Measurements from ENCODE around the gene ALK.

The ALK gene

DNA sequence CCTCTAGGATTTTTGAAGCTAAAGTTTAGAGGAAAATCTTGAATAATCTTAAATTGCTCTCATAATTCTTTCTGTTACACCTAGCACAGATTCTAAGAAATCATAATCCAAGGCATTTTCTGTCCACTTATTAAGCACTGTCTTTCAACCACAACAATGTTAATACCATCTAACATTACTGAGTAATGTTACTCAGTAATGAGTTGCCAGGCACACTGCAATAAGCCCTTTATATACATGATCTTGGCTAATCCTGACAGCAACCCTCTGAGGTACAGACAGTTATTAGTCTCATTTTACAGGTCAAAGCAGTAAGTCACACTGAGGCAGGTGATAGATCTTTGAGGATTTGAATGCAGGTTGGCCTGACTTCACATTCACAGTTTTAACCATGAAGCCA lies 291.9 kb downstream of the ALK start:
- H3K4me1 ChIP-seq (ENCODE audit: control insufficient read depth, insufficient read depth, low read length), result peaks cover 4% of the 10 kb centered on the region
- H3K27me3 ChIP-seq (ENCODE audit: control insufficient read depth, insufficient read depth, low read length), result no peaks in the 10 kb centered on the region
- H3K36me3 ChIP-seq (ENCODE audit: control insufficient read depth, insufficient read depth, low read length), result no peaks in the 10 kb centered on the region
- H3K4me3 ChIP-seq (ENCODE audit: low read depth, low read length), result no peak overlapping the region
- no peak overlapping the region for H3K9ac ChIP-seq (ENCODE audit: low read depth, low read length)
- H3K9me3 ChIP-seq (ENCODE audit: control insufficient read depth, insufficient read depth, low read length), result no peaks in the 10 kb centered on the region

DNA sequence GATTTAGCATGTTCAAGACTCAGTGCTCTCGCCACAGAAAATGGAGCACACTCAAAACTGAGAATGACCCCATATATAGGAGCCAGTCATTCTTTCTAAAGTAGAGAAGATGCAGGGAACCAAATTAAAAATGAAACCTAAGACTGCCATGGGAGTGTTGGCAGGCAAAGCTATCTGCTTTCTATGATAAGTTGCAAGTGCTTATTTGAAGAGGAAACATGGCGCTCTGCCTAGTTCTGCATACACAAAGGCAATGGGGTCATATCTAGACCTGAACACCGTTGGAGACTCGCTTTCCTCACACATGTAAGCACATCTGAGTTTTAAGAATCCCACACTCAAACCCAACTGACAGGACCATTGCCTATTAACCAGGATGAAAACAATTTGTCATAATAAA lies 292.5 kb downstream of the ALK start:
- Histone ChIP-seq H3K9ac (ENCODE audit: low read depth, low read length) (no peak overlapping the region), H3K4me3 (ENCODE audit: low read depth, low read length) (no peak overlapping the region), H3K27me3 (ENCODE audit: control insufficient read depth, insufficient read depth, low read length) (no peaks in the 10 kb centered on the region), H3K36me3 (ENCODE audit: control insufficient read depth, insufficient read depth, low read length) (no peaks in the 10 kb centered on the region), H3K9me3 (ENCODE audit: control insufficient read depth, insufficient read depth, low read length) (no peaks in the 10 kb centered on the region), H3K4me1 (ENCODE audit: control insufficient read depth, insufficient read depth, low read length) (peaks cover 4% of the 10 kb centered on the region)

GRCh38 chr2:29628108-29628745 lies 293.2 kb downstream of the ALK start:
- Histone ChIP-seq H3K4me3 (ENCODE audit: low read depth, low read length) (no peak overlapping the region), H3K9ac (ENCODE audit: low read depth, low read length) (no peak overlapping the region), H3K36me3 (ENCODE audit: control insufficient read depth, insufficient read depth, low read length) (no peaks in the 10 kb centered on the region), H3K9me3 (ENCODE audit: control insufficient read depth, insufficient read depth, low read length) (no peaks in the 10 kb centered on the region), H3K4me1 (ENCODE audit: control insufficient read depth, insufficient read depth, low read length) (peaks cover 4% of the 10 kb centered on the region), H3K27me3 (ENCODE audit: control insufficient read depth, insufficient read depth, low read length) (no peaks in the 10 kb centered on the region)

- Histone ChIP-seq H3K36me3 (ENCODE audit: control insufficient read depth, insufficient read depth, low read length) (no peaks in the 10 kb centered on the region), H3K4me3 (ENCODE audit: low read depth, low read length) (no peak overlapping the region), H3K9me3 (ENCODE audit: control insufficient read depth, insufficient read depth, low read length) (no peaks in the 10 kb centered on the region), H3K9ac (ENCODE audit: low read depth, low read length) (no peak overlapping the region), H3K4me1 (ENCODE audit: control insufficient read depth, insufficient read depth, low read length) (peaks cover 4% of the 10 kb centered on the region), H3K27me3 (ENCODE audit: control insufficient read depth, insufficient read depth, low read length) (no peaks in the 10 kb centered on the region)
Observed at GRCh38 chr2:29627279-29627711, 294.1 kb downstream of the ALK start.

DNA sequence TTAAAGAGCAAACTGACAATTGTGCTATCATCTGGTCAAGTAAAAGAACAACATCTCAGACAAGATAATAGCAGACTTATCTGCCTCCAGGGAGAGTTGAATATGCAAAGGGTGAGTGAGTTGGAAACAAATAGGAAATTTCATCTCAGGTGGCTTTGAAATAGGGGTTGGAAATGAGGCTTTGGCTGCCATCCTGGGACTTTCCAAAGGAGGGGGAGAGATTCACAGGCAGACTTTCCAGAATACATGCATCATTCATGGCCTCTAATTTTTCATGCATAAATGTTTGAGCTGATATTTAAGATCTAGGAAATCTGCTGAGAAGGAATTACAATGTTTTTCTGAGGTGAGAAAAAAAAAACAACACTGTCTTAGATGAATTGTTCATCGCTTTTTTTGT lies 300.5 kb downstream of the ALK start:
- no peaks in the 10 kb centered on the region for H3K4me1 ChIP-seq (ENCODE audit: control insufficient read depth, insufficient read depth, low read length)
- H3K36me3 ChIP-seq (ENCODE audit: control insufficient read depth, insufficient read depth, low read length), result no peaks in the 10 kb centered on the region
- H3K9ac ChIP-seq (ENCODE audit: low read depth, low read length), result no peak overlapping the region
- no peaks in the 10 kb centered on the region for H3K9me3 ChIP-seq (ENCODE audit: control insufficient read depth, insufficient read depth, low read length)
- H3K4me3 ChIP-seq (ENCODE audit: low read depth, low read length), result no peak overlapping the region
- no peaks in the 10 kb centered on the region for H3K27me3 ChIP-seq (ENCODE audit: control insufficient read depth, insufficient read depth, low read length)

- Histone ChIP-seq H3K9me3 (ENCODE audit: control insufficient read depth, insufficient read depth, low read length) (no peaks in the 10 kb centered on the region), H3K27me3 (ENCODE audit: control insufficient read depth, insufficient read depth, low read length) (no peaks in the 10 kb centered on the region), H3K9ac (ENCODE audit: low read depth, low read length) (no peak overlapping the region), H3K4me1 (ENCODE audit: control insufficient read depth, insufficient read depth, low read length) (no peaks in the 10 kb centered on the region), H3K36me3 (ENCODE audit: control insufficient read depth, insufficient read depth, low read length) (no peaks in the 10 kb centered on the region), H3K4me3 (ENCODE audit: low read depth, low read length) (no peak overlapping the region)
Observed at GRCh38 chr2:29619689-29620088, 301.7 kb downstream of the ALK start.

DNA sequence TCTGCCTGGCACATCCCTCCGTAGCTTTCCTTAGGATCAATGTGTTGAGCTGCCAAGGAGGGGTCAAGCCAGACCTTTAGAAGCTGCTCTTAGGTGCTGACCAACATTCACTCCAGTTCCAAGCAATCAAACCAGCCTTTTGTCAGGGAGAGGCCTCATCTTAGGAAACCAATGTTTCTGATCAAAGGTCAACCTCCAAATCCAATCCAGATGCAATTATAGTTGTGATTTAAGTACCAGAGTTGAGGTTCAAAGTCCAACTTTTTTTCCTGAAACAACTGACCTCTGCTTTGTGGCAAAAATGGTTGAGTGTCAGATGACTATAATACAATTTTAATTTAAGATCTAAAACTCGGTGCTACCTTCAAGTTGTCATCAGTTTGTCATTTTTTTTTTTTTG lies 303.4 kb downstream of the ALK start:
- H3K27me3 ChIP-seq (ENCODE audit: control insufficient read depth, insufficient read depth, low read length), result no peaks in the 10 kb centered on the region
- H3K9ac ChIP-seq (ENCODE audit: low read depth, low read length), result no peak overlapping the region
- H3K36me3 ChIP-seq (ENCODE audit: control insufficient read depth, insufficient read depth, low read length), result no peaks in the 10 kb centered on the region
- no peaks in the 10 kb centered on the region for H3K4me1 ChIP-seq (ENCODE audit: control insufficient read depth, insufficient read depth, low read length)
- no peaks in the 10 kb centered on the region for H3K9me3 ChIP-seq (ENCODE audit: control insufficient read depth, insufficient read depth, low read length)
- no peak overlapping the region for H3K4me3 ChIP-seq (ENCODE audit: low read depth, low read length)

GRCh38 chr2:29617351-29617750 lies 304.0 kb downstream of the ALK start:
- Histone ChIP-seq H3K9ac (ENCODE audit: low read depth, low read length) (no peak overlapping the region), H3K4me3 (ENCODE audit: low read depth, low read length) (no peak overlapping the region), H3K36me3 (ENCODE audit: control insufficient read depth, insufficient read depth, low read length) (no peaks in the 10 kb centered on the region), H3K9me3 (ENCODE audit: control insufficient read depth, insufficient read depth, low read length) (no peaks in the 10 kb centered on the region), H3K4me1 (ENCODE audit: control insufficient read depth, insufficient read depth, low read length) (peaks cover 2% of the 10 kb centered on the region), H3K27me3 (ENCODE audit: control insufficient read depth, insufficient read depth, low read length) (no peaks in the 10 kb centered on the region)

- Histone ChIP-seq H3K36me3 (ENCODE audit: control insufficient read depth, insufficient read depth, low read length) (no peaks in the 10 kb centered on the region), H3K4me3 (ENCODE audit: low read depth, low read length) (no peak overlapping the region), H3K9ac (ENCODE audit: low read depth, low read length) (no peak overlapping the region), H3K4me1 (ENCODE audit: control insufficient read depth, insufficient read depth, low read length) (peaks cover 2% of the 10 kb centered on the region), H3K9me3 (ENCODE audit: control insufficient read depth, insufficient read depth, low read length) (no peaks in the 10 kb centered on the region), H3K27me3 (ENCODE audit: control insufficient read depth, insufficient read depth, low read length) (no peaks in the 10 kb centered on the region)
Observed at GRCh38 chr2:29616569-29616968, 304.8 kb downstream of the ALK start.

DNA sequence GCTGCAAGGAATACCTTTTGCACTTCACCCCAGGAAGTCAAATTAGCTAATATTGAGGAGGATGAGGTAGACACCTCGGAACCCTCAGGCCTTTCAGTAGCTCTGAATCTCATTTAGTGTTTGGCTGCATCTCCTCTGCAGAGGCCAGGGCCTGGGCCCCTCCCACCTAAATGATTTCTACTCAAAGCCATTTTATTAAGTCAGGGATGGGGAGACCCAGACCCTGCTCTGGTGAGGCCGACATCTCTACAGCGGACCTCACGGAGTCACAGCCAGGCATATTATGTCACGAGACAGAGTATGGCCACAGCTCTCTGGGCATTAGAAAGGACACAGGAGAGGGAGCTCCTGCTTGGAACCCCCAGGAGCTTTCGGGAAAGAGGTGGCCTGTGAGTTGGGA lies 305.5 kb downstream of the ALK start:
- Histone ChIP-seq H3K4me1 (ENCODE audit: control insufficient read depth, insufficient read depth, low read length) (peaks cover 2% of the 10 kb centered on the region), H3K36me3 (ENCODE audit: control insufficient read depth, insufficient read depth, low read length) (no peaks in the 10 kb centered on the region), H3K4me3 (ENCODE audit: low read depth, low read length) (no peak overlapping the region), H3K27me3 (ENCODE audit: control insufficient read depth, insufficient read depth, low read length) (no peaks in the 10 kb centered on the region), H3K9me3 (ENCODE audit: control insufficient read depth, insufficient read depth, low read length) (no peaks in the 10 kb centered on the region), H3K9ac (ENCODE audit: low read depth, low read length) (no peak overlapping the region)

- no peaks in the 10 kb centered on the region for H3K9me3 ChIP-seq (ENCODE audit: control insufficient read depth, insufficient read depth, low read length)
- no peak overlapping the region for H3K9ac ChIP-seq (ENCODE audit: low read depth, low read length)
- H3K27me3 ChIP-seq (ENCODE audit: control insufficient read depth, insufficient read depth, low read length), result no peaks in the 10 kb centered on the region
- H3K36me3 ChIP-seq (ENCODE audit: control insufficient read depth, insufficient read depth, low read length), result no peaks in the 10 kb centered on the region
- H3K4me3 ChIP-seq (ENCODE audit: low read depth, low read length), result no peak overlapping the region
- peaks cover 2% of the 10 kb centered on the region for H3K4me1 ChIP-seq (ENCODE audit: control insufficient read depth, insufficient read depth, low read length)
Observed at GRCh38 chr2:29615183-29615582, 306.2 kb downstream of the ALK start.

DNA sequence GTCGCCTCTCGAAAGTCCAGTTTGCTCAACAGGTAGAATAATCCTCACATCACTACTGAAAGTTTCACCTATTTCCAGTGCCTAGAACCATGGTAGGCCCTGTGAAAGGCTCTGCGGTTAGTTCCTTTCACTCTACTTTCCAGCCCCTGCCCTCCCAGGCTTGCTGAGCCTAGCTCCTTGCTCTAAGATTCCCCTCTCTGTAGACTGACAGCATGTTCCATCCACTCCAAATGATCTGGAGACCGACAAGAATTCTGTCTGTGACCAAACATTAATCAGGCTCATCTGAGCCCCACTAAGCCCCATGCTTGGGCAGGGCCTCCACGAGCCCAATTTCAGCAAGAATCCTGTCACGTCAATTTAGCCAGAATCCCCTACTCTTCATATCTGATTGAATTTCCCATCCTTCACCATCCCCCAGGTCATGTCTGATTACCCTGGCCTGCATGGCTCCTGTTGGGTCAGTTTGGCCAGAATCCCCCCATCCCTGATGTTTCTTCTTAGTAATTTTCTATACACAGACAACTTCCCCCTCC lies 307.0 kb downstream of the ALK start:
- Histone ChIP-seq H3K4me1 (ENCODE audit: control insufficient read depth, insufficient read depth, low read length) (peaks cover 2% of the 10 kb centered on the region), H3K36me3 (ENCODE audit: control insufficient read depth, insufficient read depth, low read length) (no peaks in the 10 kb centered on the region), H3K4me3 (ENCODE audit: low read depth, low read length) (no peak overlapping the region), H3K9me3 (ENCODE audit: control insufficient read depth, insufficient read depth, low read length) (no peaks in the 10 kb centered on the region), H3K9ac (ENCODE audit: low read depth, low read length) (no peak overlapping the region), H3K27me3 (ENCODE audit: control insufficient read depth, insufficient read depth, low read length) (no peaks in the 10 kb centered on the region)

All from iPS-15b (cell line).